H1 (cell line): ENCODE measurements around the gene ANXA4. TPM values are rescaled to one million over a fixed set of nuclear protein-coding genes. Genes with fewer than 3 reads are reported as not detected.

Experiments used
- CEBPB ChIP-seq: IDR thresholded peaks from 2 replicates; pipeline ENCODE4 v1.6.1; 2012; ENCODE audit warnings: low read depth, low read length
- CHD7 ChIP-seq: fragments of 300-600 bp; sonication (generic); IDR thresholded peaks from 2 replicates; pipeline ENCODE4 v1.7.1; 2012; ENCODE audit warnings: low read length, moderate library complexity, mild to moderate bottlenecking, inconsistent platforms; ENCODE audit not compliant: insufficient replicate concordance
- CTCF ChIP-seq, 3 experiments: IDR thresholded peaks; 1 replicate in 2 of 3; 2 replicates in 1 of 3; pipeline versions ENCODE4 v1.5.1 to v1.6.1; 2011; ENCODE audit warnings: low read length in 3 of 3, mild to moderate bottlenecking in 3 of 3, inconsistent platforms in 2 of 3, low read depth in 1 of 3, moderate library complexity in 1 of 3; ENCODE audit not compliant: insufficient read depth in 1 of 3; ENCODE audit errors: control extremely low read depth in 1 of 3
- POU5F1 ChIP-seq: IDR thresholded peaks from 2 replicates; pipeline ENCODE4 v1.6.1; 2011; ENCODE audit warnings: low read depth, mild to moderate bottlenecking, low read length, moderate library complexity
- polyA plus RNA-seq, 7 experiments: library from polyadenylated mRNA; depleted of rRNA in 3 of 7; stranded (reverse) in 5 of 7; unstranded in 2 of 7; fragments of >200 nt in 5 of 7; fragments of 200-250 nt in 2 of 7; gene quantifications; 1 replicate in 5 of 7; 2 replicates in 1 of 7; 4 replicates in 1 of 7; pipeline versions ENCODE4 v1.2.1 to v1.2.3, GENCODE V29; 2011 to 2013; ENCODE audit warnings: missing spikeins in 2 of 7, mixed read lengths in 2 of 7
- total RNA-seq: library from RNA; stranded (reverse); fragmentation: NEBNext Ultra II Directional; extraction: Animal tissue kit (Norgen Biotek cat#: 25700); gene quantifications from 2 replicates; pipeline ENCODE4 v1.2.1, GENCODE V29; 2021

ANXA4 gene
- total and polyA plus RNA-seq, 2 of the 8 experiments (the other 6 are each of a cell fraction or from before 2014, with no cell fraction given) = 9.4 to 17.6 TPM

- TF ChIP-seq CHD7 = no peak
- TF ChIP-seq CEBPB = peak; percentile 23; the same call in 1 of the 2 replicates
- no peak for TF ChIP-seq CTCF (IDR thresholded peaks at IDR 0.05; ENCODE audit: control extremely low read depth in 1 of 3, insufficient read depth in 1 of 3, low read depth in 1 of 3, low read length in 3 of 3)
- peak; percentile 38; the same call in 1 of the 2 replicates for TF ChIP-seq POU5F1
These were observed 35.2 kb downstream of the ANXA4 start (continued) for GRCh38 chr2:69776886-69777785.
